ENCODE measurements around the gene MACF1. TPM values are rescaled to one million over a fixed set of nuclear protein-coding genes. Genes with fewer than 3 reads are reported as not detected.
"Not testable (repeated sequence)": the region's sequence is repeated elsewhere in the genome, so short reads cannot be mapped to it uniquely, and the experiment has no call there.

Gene MACF1
- total RNA-seq, 4 donors from 2014 or later = 78.7 to 139 (median 113) TPM

DNA sequence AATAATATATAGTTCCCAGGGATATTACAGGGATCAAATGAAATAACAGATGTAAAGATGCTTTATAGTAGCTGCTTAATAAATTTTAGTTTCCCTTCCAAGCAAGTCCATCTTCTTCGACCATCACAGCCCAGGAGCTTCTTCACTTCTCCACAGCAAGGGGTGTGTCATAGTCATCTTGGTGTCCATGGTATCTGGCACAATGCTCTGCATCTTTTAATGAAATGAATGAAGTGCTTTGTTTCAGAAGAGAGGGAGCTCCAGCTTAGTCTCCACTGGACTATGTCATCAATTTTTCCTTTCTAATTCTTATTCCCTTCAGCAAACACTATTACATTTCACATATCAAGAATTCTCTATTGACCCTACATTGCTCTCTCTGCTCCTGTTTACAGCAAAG, 4.9 kb upstream of the MACF1 start:
- intact Hi-C loops (cut with DNase I; ENCODE audit: low total_unique reads) (no loop called here), in situ Hi-C loops (cut with MboI; ENCODE audit: low sequenced_read_pairs in 4 of 4) (loop anchor here in 1 of 4 donors (10.0 kb wide), 1 partner anchor 55 kb away; no protein-coding TSS in a partner anchor)
- no peak for ATAC-seq
- Histone ChIP-seq H3K36me3 (no peaks in the 10 kb centered on the region), H3K27ac (no peak overlapping the region), H3K4me3 (no peak overlapping the region), H3K27me3 (no peaks in the 10 kb centered on the region), H3K4me1 (peaks cover 16 to 25% of the 10 kb centered on the region in 2 donors), H3K9me3 (no peaks in the 10 kb centered on the region)
- TF ChIP-seq, protein P1, sequence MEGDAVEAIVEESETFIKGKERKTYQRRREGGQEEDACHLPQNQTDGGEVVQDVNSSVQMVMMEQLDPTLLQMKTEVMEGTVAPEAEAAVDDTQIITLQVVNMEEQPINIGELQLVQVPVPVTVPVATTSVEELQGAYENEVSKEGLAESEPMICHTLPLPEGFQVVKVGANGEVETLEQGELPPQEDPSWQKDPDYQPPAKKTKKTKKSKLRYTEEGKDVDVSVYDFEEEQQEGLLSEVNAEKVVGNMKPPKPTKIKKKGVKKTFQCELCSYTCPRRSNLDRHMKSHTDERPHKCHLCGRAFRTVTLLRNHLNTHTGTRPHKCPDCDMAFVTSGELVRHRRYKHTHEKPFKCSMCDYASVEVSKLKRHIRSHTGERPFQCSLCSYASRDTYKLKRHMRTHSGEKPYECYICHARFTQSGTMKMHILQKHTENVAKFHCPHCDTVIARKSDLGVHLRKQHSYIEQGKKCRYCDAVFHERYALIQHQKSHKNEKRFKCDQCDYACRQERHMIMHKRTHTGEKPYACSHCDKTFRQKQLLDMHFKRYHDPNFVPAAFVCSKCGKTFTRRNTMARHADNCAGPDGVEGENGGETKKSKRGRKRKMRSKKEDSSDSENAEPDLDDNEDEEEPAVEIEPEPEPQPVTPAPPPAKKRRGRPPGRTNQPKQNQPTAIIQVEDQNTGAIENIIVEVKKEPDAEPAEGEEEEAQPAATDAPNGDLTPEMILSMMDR (IDR thresholded peaks at IDR 0.05 in 4 of 5, conservative IDR thresholded peaks at IDR 0.05 in 1 of 5) = no peak
- TF ChIP-seq POLR2A (IDR thresholded peaks at IDR 0.05) = no peak
- no peak for DNase-seq

DNA sequence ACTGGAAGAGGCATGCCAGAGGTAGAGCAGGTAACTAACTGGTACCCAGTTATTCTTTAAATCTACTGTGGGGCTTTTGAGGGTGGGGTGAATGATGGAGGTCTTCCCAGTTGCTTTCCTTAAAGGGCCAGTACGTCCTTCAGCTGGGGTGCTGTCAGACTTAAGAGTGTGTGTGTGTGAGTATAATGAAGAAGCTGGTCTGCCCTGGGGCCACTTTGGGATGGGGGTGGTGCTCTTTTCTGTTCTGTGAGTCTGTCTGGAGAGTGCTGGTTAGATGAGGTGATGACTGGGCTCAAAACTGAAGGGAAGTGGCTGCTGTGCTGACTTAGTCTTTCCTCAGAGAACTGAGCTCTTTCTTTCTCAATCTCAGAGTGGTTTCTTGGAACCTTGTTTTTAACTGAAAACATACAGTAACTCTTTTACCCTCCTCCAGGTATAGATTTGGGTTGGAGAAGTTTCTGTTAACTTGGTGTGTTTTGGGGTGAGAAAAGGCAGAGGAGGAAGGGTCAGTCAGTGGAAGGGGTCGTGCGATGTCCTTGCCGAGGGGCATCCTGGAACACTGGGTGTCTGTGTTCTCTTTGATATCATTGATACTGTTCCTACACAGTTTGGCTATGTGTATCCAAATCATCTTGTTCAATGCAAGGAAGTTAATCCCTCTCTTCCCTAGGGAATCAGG, 746 bp downstream of the MACF1 start:
- TF ChIP-seq POLR2A (IDR thresholded peaks at IDR 0.05) = no peak
- TF ChIP-seq, protein P1 (IDR thresholded peaks at IDR 0.05 in 4 of 5, conservative IDR thresholded peaks at IDR 0.05 in 1 of 5) = no peak
- intact Hi-C loops (cut with DNase I; ENCODE audit: low total_unique reads) (no loop called here), in situ Hi-C loops (cut with MboI; ENCODE audit: low sequenced_read_pairs in 4 of 4) (loop anchor here in 2 of 4 donors (10.0 kb wide), 1 partner anchor 60 kb away; no protein-coding TSS in a partner anchor)
- peak overlapping the region; percentile 19 to 46 (median 32) for H3K4me3 ChIP-seq
- peaks cover 22 to 23% of the 10 kb centered on the region in 2 donors for H3K4me1 ChIP-seq
- DNase-seq (peak in 1 of 2 donors; percentile 31), ATAC-seq (peak; percentile 51 to 66)
- H3K9me3 ChIP-seq = no peaks in the 10 kb centered on the region
- peak overlapping the region; percentile 76 to 88 (median 83) for H3K27ac ChIP-seq
- H3K27me3 ChIP-seq = no peaks in the 10 kb centered on the region
- H3K36me3 ChIP-seq = no peaks in the 10 kb centered on the region

GRCh38 chr1:39205781-39206464, 1.4 kb downstream of the MACF1 start:
- peaks cover 22 to 23% of the 10 kb centered on the region in 2 donors for H3K4me1 ChIP-seq
- intact Hi-C loops (cut with DNase I; ENCODE audit: low total_unique reads) (no loop called here), in situ Hi-C loops (cut with MboI; ENCODE audit: low sequenced_read_pairs in 4 of 4) (loop anchor here in 2 of 4 donors (10.0 kb wide), 1 partner anchor 59 kb away; no protein-coding TSS in a partner anchor)
- no peaks in the 10 kb centered on the region for H3K27me3 ChIP-seq
- TF ChIP-seq POLR2A (IDR thresholded peaks at IDR 0.05) = no peak
- TF ChIP-seq, protein P1 (IDR thresholded peaks at IDR 0.05 in 4 of 5, conservative IDR thresholded peaks at IDR 0.05 in 1 of 5) = no peak
- peak overlapping the region in 3 of 4 donors; percentile 16 to 46 (median 45) for H3K4me3 ChIP-seq
- no peaks in the 10 kb centered on the region for H3K36me3 ChIP-seq
- H3K9me3 ChIP-seq = no peaks in the 10 kb centered on the region
- ATAC-seq (no peak), DNase-seq (no peak)
- H3K27ac ChIP-seq = peak overlapping the region; percentile 76 to 88 (median 83)

- H3K27ac ChIP-seq; ATAC-seq; H3K9me3 ChIP-seq; H3K4me3 ChIP-seq; H3K27me3 ChIP-seq; DNase-seq; intact Hi-C loops (cut with DNase I; ENCODE audit: low total_unique reads); H3K36me3 ChIP-seq: not testable (repeated sequence)
- H3K4me1 ChIP-seq = peaks cover 22 to 28% of the 10 kb centered on the region in 2 donors
- in situ Hi-C loops (cut with MboI; ENCODE audit: low sequenced_read_pairs in 4 of 4) = loop anchor here in 2 of 4 donors (10.0 kb wide), 1 partner anchor 56 kb away; no protein-coding TSS in a partner anchor
Observed at GRCh38 chr1:39208360-39208759, 3.9 kb downstream of the MACF1 start.

DNA sequence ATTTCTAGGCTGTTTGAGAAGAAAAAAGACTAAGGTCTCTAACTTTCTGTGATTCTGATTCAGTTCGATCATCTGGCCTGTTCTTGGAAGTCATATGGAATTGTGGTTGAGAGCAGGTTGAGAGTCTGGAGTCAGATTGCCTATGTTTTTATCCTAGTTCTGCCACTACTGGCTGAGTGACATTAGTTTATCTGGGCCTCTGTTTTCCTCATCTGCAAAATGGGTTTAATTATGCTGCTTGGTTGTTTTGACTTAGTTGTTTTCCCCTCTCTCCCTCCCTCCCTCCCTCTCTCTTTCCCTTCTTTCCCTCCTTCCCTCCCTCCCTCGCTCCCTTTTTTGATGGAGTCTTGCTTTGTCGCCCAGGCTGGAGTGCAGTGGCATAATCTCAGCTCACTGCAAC, 6.2 kb downstream of the MACF1 start:
- H3K27ac ChIP-seq = no peak overlapping the region
- H3K4me3 ChIP-seq = no peak overlapping the region
- no peaks in the 10 kb centered on the region for H3K9me3 ChIP-seq
- in situ Hi-C loops (cut with MboI; ENCODE audit: low sequenced_read_pairs in 4 of 4) = no loop called here
- no peaks in the 10 kb centered on the region for H3K27me3 ChIP-seq
- ATAC-seq = no peak
- H3K36me3 ChIP-seq = no peaks in the 10 kb centered on the region
- intact Hi-C loops (cut with DNase I; ENCODE audit: low total_unique reads) = no loop called here
- TF ChIP-seq, protein P1 (IDR thresholded peaks at IDR 0.05 in 4 of 5, conservative IDR thresholded peaks at IDR 0.05 in 1 of 5) = no peak
- no peak for TF ChIP-seq POLR2A (IDR thresholded peaks at IDR 0.05)
- peaks cover 27 to 33% of the 10 kb centered on the region in 2 donors for H3K4me1 ChIP-seq
- DNase-seq = no peak

Measured in gastrocnemius medialis (tissue), 4 donors.